GM12878 (cell line): Measurements from ENCODE around the gene ETHE1. TPM values are rescaled to one million over a fixed set of nuclear protein-coding genes. Genes with fewer than 3 reads are reported as not detected.

Source experiments
- ASH2L ChIP-seq: fragments of 300-600, 200-600 bp; sonication (generic); IDR thresholded peaks from 2 replicates; pipeline ENCODE4 v1.6.1; 2017; ENCODE audit warnings: low read depth, mild to moderate bottlenecking, borderline replicate concordance
- BACH1 ChIP-seq: fragments of 450-650 bp; IDR thresholded peaks from 2 replicates; pipeline ENCODE4 v1.6.1; 2017; ENCODE audit warnings: mild to moderate bottlenecking, borderline replicate concordance
- BCL11A ChIP-seq: IDR thresholded peaks from 2 replicates; pipeline ENCODE4 v1.6.1; 2011; ENCODE audit warnings: low read depth, low read length
- BMI1 ChIP-seq: fragments of 450-650 bp; IDR thresholded peaks from 2 replicates; pipeline ENCODE4 v1.6.1; 2016; ENCODE audit warnings: mild to moderate bottlenecking, moderate library complexity, borderline replicate concordance
- IKZF1 ChIP-seq: fragments of 450-650 bp; conservative IDR thresholded peaks from 2 replicates; pipeline ENCODE4 v1.6.1; 2017; ENCODE audit warnings: antibody characterized with exemption, mild to moderate bottlenecking
- LARP7 ChIP-seq: fragments of 450-650 bp; IDR thresholded peaks from 2 replicates; pipeline ENCODE4 v1.6.1; 2017; ENCODE audit warnings: mild to moderate bottlenecking
- NBN ChIP-seq: fragments of 450-650 bp; IDR thresholded peaks from 2 replicates; pipeline ENCODE4 v1.6.1; 2016
- RAD21 ChIP-seq: IDR thresholded peaks from 2 replicates; pipeline ENCODE4 v1.6.1; 2011; ENCODE audit warnings: mild to moderate bottlenecking, low read depth, low read length, moderate library complexity; ENCODE audit not compliant: insufficient read depth
- RAD51 ChIP-seq: fragments of 450-650 bp; IDR thresholded peaks from 2 replicates; pipeline ENCODE4 v1.6.1; 2016; ENCODE audit warnings: moderate library complexity, mild to moderate bottlenecking, inconsistent platforms
- RB1 ChIP-seq: fragments of 450-650 bp; formaldehyde crosslinking; IDR thresholded peaks from 2 replicates; pipeline ENCODE4 v1.6.1; 2017; ENCODE audit warnings: mild to moderate bottlenecking, borderline replicate concordance
- SMARCA5 ChIP-seq: fragments of 450-650 bp; IDR thresholded peaks from 2 replicates; pipeline ENCODE4 v1.6.1; 2017; ENCODE audit warnings: mild to moderate bottlenecking
- SMC3 ChIP-seq: IDR thresholded peaks from 2 replicates; pipeline ENCODE4 v1.6.1; 2011; ENCODE audit warnings: low read length, improper control_type of control experiment, borderline replicate concordance
- STAT1 ChIP-seq: fragments of 450-650 bp; conservative IDR thresholded peaks from 2 replicates; pipeline ENCODE4 v1.6.1; 2014; ENCODE audit warnings: antibody characterized with exemption, mild to moderate bottlenecking
- TCF3 ChIP-seq: IDR thresholded peaks from 2 replicates; pipeline ENCODE4 v1.6.1; 2012; ENCODE audit warnings: low read depth, mild to moderate bottlenecking, low read length, borderline replicate concordance; ENCODE audit not compliant: insufficient read depth
- USF1 ChIP-seq: IDR thresholded peaks from 2 replicates; pipeline ENCODE4 v1.6.1; 2011; ENCODE audit warnings: borderline replicate concordance, low read depth, mild to moderate bottlenecking, moderate library complexity, mixed read lengths, low read length; ENCODE audit not compliant: insufficient read depth; ENCODE audit errors: extremely low read length
- YY1 ChIP-seq: IDR thresholded peaks from 2 replicates; pipeline ENCODE4 v1.6.1; 2011; ENCODE audit warnings: low read depth, mild to moderate bottlenecking, low read length
- ZNF217 ChIP-seq: fragments of 450-650 bp; IDR thresholded peaks from 2 replicates; pipeline ENCODE4 v1.6.1; 2017; ENCODE audit warnings: antibody characterized with exemption, mild to moderate bottlenecking
- ZNF274 ChIP-seq: IDR thresholded peaks from one replicate; pipeline ENCODE4 v1.8.0; 2011; ENCODE audit not compliant: insufficient read length, insufficient read depth
- ZNF622 ChIP-seq: fragments of 450-650 bp; IDR thresholded peaks from 2 replicates; pipeline ENCODE4 v1.6.1; 2017; ENCODE audit warnings: mild to moderate bottlenecking, inconsistent platforms
- polyA plus RNA-seq, 11 experiments: library from polyadenylated mRNA; depleted of rRNA in 4 of 11; unstranded in 6 of 11; stranded (reverse) in 5 of 11; fragments of >200 nt; fragmentation: Nextera tagmentation in 4 of 11; fragmentation: Illumina TruSeq in 1 of 11; extraction: Ambion mirVana in 4 of 11; extraction: Trizol in 1 of 11; gene quantifications; 1 replicate in 1 of 11; 2 replicates in 10 of 11; pipeline versions ENCODE4 v1.2.1 to v1.2.3, GENCODE V29; 2011 to 2016; ENCODE audit warnings: inconsistent platforms in 2 of 11, missing spikeins in 2 of 11, low read depth in 1 of 11
- total RNA-seq, 4 experiments: library from RNA; depleted of rRNA in 3 of 4; stranded (reverse); fragments of >200 nt in 3 of 4; fragmentation: Illumina TruSeq in 1 of 4; extraction: Trizol in 1 of 4; gene quantifications; 2 replicates each; pipeline versions ENCODE4 v1.2.1 to v1.2.3, GENCODE V29; 2013 to 2021
- TF ChIP-seq, protein P1 (sequence below): fragments of 450-650 bp; IDR thresholded peaks from 2 replicates; pipeline ENCODE4 v1.6.1; 2017; ENCODE audit warnings: mild to moderate bottlenecking, low read depth, inconsistent platforms; ENCODE audit not compliant: poor library complexity, severe bottlenecking
- TF ChIP-seq, protein P2 (sequence below): fragments of 450-650 bp; IDR thresholded peaks from 2 replicates; pipeline ENCODE4 v1.6.1; 2016; ENCODE audit warnings: mild to moderate bottlenecking
- TF ChIP-seq, protein P3 (sequence below): IDR thresholded peaks from 2 replicates; pipeline ENCODE4 v1.6.1; 2012; ENCODE audit warnings: mild to moderate bottlenecking, low read depth, low read length
- TF ChIP-seq, protein P4 (sequence below): IDR thresholded peaks from 2 replicates; pipeline ENCODE4 v1.6.1; 2012; ENCODE audit warnings: low read depth, low read length, improper control_type of control experiment

ETHE1 gene
- total and polyA plus RNA-seq, 10 of the 15 experiments (the other 5 are each of a cell fraction or from before 2014, with no cell fraction given): 22.1 to 155 (median 52.7) TPM

GRCh38 chr19:43562698-43563241 lies 35.8 kb upstream of the ETHE1 start (continued):
- TF ChIP-seq, protein P1, sequence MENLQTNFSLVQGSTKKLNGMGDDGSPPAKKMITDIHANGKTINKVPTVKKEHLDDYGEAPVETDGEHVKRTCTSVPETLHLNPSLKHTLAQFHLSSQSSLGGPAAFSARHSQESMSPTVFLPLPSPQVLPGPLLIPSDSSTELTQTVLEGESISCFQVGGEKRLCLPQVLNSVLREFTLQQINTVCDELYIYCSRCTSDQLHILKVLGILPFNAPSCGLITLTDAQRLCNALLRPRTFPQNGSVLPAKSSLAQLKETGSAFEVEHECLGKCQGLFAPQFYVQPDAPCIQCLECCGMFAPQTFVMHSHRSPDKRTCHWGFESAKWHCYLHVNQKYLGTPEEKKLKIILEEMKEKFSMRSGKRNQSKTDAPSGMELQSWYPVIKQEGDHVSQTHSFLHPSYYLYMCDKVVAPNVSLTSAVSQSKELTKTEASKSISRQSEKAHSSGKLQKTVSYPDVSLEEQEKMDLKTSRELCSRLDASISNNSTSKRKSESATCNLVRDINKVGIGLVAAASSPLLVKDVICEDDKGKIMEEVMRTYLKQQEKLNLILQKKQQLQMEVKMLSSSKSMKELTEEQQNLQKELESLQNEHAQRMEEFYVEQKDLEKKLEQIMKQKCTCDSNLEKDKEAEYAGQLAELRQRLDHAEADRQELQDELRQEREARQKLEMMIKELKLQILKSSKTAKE: no peak
- TF ChIP-seq SMC3 (no peak), STAT1 (no peak), IKZF1 (peak; percentile 81), ZNF622 (no peak), USF1 (no peak), YY1 (peak; percentile 21; the same call in 1 of the 2 replicates), RAD21 (no peak), LARP7 (peak; percentile 67; the same call in 1 of the 2 replicates), RB1 (no peak), BACH1 (0 out of 2 replicates have a peak, but pooled peaks have one; percentile 27), RAD51 (no peak), SMARCA5 (peak; percentile 61; the same call in 1 of the 2 replicates), BCL11A (no peak), NBN (0 out of 2 replicates have a peak, but pooled peaks have one; percentile 28), BMI1 (no peak), ZNF217 (peak; percentile 12; the same call in 1 of the 2 replicates), ASH2L (0 out of 2 replicates have a peak, but pooled peaks have one; percentile 45), TCF3 (peak; percentile 20; the same call in 1 of the 2 replicates), ZNF274 (no peak)
- TF ChIP-seq, protein P2, sequence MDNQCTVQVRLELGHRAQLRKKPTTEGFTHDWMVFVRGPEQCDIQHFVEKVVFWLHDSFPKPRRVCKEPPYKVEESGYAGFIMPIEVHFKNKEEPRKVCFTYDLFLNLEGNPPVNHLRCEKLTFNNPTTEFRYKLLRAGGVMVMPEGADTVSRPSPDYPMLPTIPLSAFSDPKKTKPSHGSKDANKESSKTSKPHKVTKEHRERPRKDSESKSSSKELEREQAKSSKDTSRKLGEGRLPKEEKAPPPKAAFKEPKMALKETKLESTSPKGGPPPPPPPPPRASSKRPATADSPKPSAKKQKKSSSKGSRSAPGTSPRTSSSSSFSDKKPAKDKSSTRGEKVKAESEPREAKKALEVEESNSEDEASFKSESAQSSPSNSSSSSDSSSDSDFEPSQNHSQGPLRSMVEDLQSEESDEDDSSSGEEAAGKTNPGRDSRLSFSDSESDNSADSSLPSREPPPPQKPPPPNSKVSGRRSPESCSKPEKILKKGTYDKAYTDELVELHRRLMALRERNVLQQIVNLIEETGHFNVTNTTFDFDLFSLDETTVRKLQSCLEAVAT: 0 out of 2 replicates have a peak, but pooled peaks have one; percentile 40
- TF ChIP-seq, protein P3, sequence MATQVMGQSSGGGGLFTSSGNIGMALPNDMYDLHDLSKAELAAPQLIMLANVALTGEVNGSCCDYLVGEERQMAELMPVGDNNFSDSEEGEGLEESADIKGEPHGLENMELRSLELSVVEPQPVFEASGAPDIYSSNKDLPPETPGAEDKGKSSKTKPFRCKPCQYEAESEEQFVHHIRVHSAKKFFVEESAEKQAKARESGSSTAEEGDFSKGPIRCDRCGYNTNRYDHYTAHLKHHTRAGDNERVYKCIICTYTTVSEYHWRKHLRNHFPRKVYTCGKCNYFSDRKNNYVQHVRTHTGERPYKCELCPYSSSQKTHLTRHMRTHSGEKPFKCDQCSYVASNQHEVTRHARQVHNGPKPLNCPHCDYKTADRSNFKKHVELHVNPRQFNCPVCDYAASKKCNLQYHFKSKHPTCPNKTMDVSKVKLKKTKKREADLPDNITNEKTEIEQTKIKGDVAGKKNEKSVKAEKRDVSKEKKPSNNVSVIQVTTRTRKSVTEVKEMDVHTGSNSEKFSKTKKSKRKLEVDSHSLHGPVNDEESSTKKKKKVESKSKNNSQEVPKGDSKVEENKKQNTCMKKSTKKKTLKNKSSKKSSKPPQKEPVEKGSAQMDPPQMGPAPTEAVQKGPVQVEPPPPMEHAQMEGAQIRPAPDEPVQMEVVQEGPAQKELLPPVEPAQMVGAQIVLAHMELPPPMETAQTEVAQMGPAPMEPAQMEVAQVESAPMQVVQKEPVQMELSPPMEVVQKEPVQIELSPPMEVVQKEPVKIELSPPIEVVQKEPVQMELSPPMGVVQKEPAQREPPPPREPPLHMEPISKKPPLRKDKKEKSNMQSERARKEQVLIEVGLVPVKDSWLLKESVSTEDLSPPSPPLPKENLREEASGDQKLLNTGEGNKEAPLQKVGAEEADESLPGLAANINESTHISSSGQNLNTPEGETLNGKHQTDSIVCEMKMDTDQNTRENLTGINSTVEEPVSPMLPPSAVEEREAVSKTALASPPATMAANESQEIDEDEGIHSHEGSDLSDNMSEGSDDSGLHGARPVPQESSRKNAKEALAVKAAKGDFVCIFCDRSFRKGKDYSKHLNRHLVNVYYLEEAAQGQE: no peak
- TF ChIP-seq, protein P4, sequence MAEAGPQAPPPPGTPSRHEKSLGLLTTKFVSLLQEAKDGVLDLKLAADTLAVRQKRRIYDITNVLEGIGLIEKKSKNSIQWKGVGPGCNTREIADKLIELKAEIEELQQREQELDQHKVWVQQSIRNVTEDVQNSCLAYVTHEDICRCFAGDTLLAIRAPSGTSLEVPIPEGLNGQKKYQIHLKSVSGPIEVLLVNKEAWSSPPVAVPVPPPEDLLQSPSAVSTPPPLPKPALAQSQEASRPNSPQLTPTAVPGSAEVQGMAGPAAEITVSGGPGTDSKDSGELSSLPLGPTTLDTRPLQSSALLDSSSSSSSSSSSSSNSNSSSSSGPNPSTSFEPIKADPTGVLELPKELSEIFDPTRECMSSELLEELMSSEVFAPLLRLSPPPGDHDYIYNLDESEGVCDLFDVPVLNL: no peak
